ENCODE data around the gene TRMT2A. TPM values are rescaled to one million over a fixed set of nuclear protein-coding genes. Genes with fewer than 3 reads are reported as not detected.

Gene TRMT2A
- total and polyA plus RNA-seq, 2 of the 8 experiments (the other 6 are each of a cell fraction or from before 2014, with no cell fraction given) = 44.9 to 50.3 TPM

- no peak for TF ChIP-seq HDAC2 (IDR thresholded peaks at IDR 0.05; ENCODE audit: borderline replicate concordance in 1 of 2, low read depth in 2 of 2, low read length in 2 of 2)
- TF ChIP-seq CBX5 (IDR thresholded peaks at IDR 0.05; ENCODE audit: low read depth, low read length) = no peak
- no peak for TF ChIP-seq SP4 (IDR thresholded peaks at IDR 0.05; ENCODE audit: low read length)
- no peak for TF ChIP-seq CBX8 (IDR thresholded peaks at IDR 0.05; ENCODE audit: borderline replicate concordance, low read depth, low read length)
- TF ChIP-seq CHD2 (IDR thresholded peaks at IDR 0.05; ENCODE audit: low read length) = no peak
- no peak for TF ChIP-seq MAFK (IDR thresholded peaks at IDR 0.05; ENCODE audit: low read depth, low read length)
- no peak; the same call in 1 of the 2 replicates for TF ChIP-seq MAX (IDR thresholded peaks at IDR 0.05)
- TF ChIP-seq CEBPB (IDR thresholded peaks at IDR 0.05; ENCODE audit: low read depth, low read length) = no peak
- TF ChIP-seq RBBP5 (IDR thresholded peaks at IDR 0.05; ENCODE audit: borderline replicate concordance, low read depth, low read length) = no peak
- no peak for TF ChIP-seq BRCA1 (IDR thresholded peaks at IDR 0.05; ENCODE audit: low read depth, low read length)
- no peak for TF ChIP-seq BCL11A (IDR thresholded peaks at IDR 0.05; ENCODE audit: low read depth in 2 of 2, low read length in 2 of 2)
- no peak for TF ChIP-seq ASH2L (IDR thresholded peaks at IDR 0.05; ENCODE audit: low read length)
- TF ChIP-seq YY1 (IDR thresholded peaks at IDR 0.05; ENCODE audit: low read depth, low read length) = no peak
- 0 out of 2 replicates have a peak, but pooled peaks have one; percentile 13 for TF ChIP-seq TAF1 (IDR thresholded peaks at IDR 0.05; ENCODE audit: low read depth, low read length)
- TF ChIP-seq TEAD4 (IDR thresholded peaks at IDR 0.05; ENCODE audit: low read depth, low read length) = no peak
- TF ChIP-seq JUN (IDR thresholded peaks at IDR 0.05; ENCODE audit: low read depth, low read length) = no peak
- TF ChIP-seq SIX5 (IDR thresholded peaks at IDR 0.05; ENCODE audit: low read depth, low read length) = no peak
- peak; percentile 58; the same call in 1 of the 2 replicates for TF ChIP-seq POLR2AphosphoS5 (IDR thresholded peaks at IDR 0.05; ENCODE audit: low read depth, low read length)
- no peak for TF ChIP-seq USF2 (IDR thresholded peaks at IDR 0.05; ENCODE audit: low read length)
- TF ChIP-seq HDAC6 (IDR thresholded peaks at IDR 0.05; ENCODE audit: low read depth, low read length) = no peak
- no peak for TF ChIP-seq RXRA (IDR thresholded peaks at IDR 0.05; ENCODE audit: insufficient read depth, low read depth, low read length)
- no peak for TF ChIP-seq ATF3 (IDR thresholded peaks at IDR 0.05; ENCODE audit: insufficient read depth, low read depth, low read length)
- TF ChIP-seq SAP30 (IDR thresholded peaks at IDR 0.05; ENCODE audit: insufficient read depth, insufficient replicate concordance, low read length) = peak; percentile 33
These were observed 740 bp upstream of the TRMT2A start (continued) for GRCh38 chr22:20117633-20118299.
